Activated CD8-positive, alpha-beta memory T cell treated with anti-CD3 and anti-CD28 coated beads for 1 hour (primary cell): ENCODE results near the gene ATP6V1B1.

Experiments
- DNase-seq, 2 donors: peaks; one replicate each; pipeline ENCODE4 v3.0.0-alpha.2; 2020; ENCODE audit warnings: low read depth in 1 of 2; ENCODE audit errors: extremely low read depth in 1 of 2

Gene ATP6V1B1

GRCh38 chr2:70935468-70936164 lies at the start of gene ATP6V1B1:
ATP6V1B1 (plus strand) TSS chr2:70935900; CDS start chr2:70935955, 55 bp downstream.
- no peak for DNase-seq

- no peak for DNase-seq
Observed at GRCh38 chr2:70886541-70886987, 49.1 kb upstream of the ATP6V1B1 start.

- no peak for DNase-seq
Observed at GRCh38 chr2:70887208-70887549, 48.5 kb upstream of the ATP6V1B1 start.

GRCh38 chr2:70887550-70888246 lies 48.0 kb upstream of the ATP6V1B1 start:
- DNase-seq: no peak

GRCh38 chr2:70888366-70888922 lies 47.3 kb upstream of the ATP6V1B1 start:
- DNase-seq: no peak

- DNase-seq: no peak
Observed at GRCh38 chr2:70888923-70889715, 46.6 kb upstream of the ATP6V1B1 start.

- DNase-seq: no peak
Observed at GRCh38 chr2:70889716-70890037, 46.0 kb upstream of the ATP6V1B1 start.

- no peak for DNase-seq
Observed at GRCh38 chr2:70890469-70891065, 45.1 kb upstream of the ATP6V1B1 start.

- DNase-seq: no peak
Observed at GRCh38 chr2:70891572-70892357, 43.9 kb upstream of the ATP6V1B1 start.

GRCh38 chr2:70892750-70893149 lies 43.0 kb upstream of the ATP6V1B1 start:
- DNase-seq: no peak

- DNase-seq: no peak
Observed at GRCh38 chr2:70893186-70893585, 42.5 kb upstream of the ATP6V1B1 start.

GRCh38 chr2:70894765-70895164 lies 40.9 kb upstream of the ATP6V1B1 start:
- DNase-seq: no peak

GRCh38 chr2:70895249-70895648 lies 40.5 kb upstream of the ATP6V1B1 start:
- DNase-seq: no peak

- no peak for DNase-seq
Observed at GRCh38 chr2:70895998-70896764, 39.5 kb upstream of the ATP6V1B1 start.

GRCh38 chr2:70896765-70897202 lies 38.9 kb upstream of the ATP6V1B1 start:
- no peak for DNase-seq

GRCh38 chr2:70897203-70897976 lies 38.3 kb upstream of the ATP6V1B1 start:
- no peak for DNase-seq

- no peak for DNase-seq
Observed at GRCh38 chr2:70897977-70898226, 37.8 kb upstream of the ATP6V1B1 start.

- no peak for DNase-seq
Observed at GRCh38 chr2:70898363-70899240, 37.1 kb upstream of the ATP6V1B1 start.
